ENCODE data around the gene DET1.
"Not testable (repeated sequence)": the region's sequence is repeated elsewhere in the genome, so short reads cannot be mapped to it uniquely, and the experiment has no call there.

Gene DET1

GRCh38 chr15:88571153-88571851, 24.8 kb upstream of the DET1 start:
- Histone ChIP-seq H3K27ac (ENCODE audit: insufficient read depth, low read depth, low read length, poor library complexity, severe bottlenecking) (no peak overlapping the region), H3K9me3 (ENCODE audit: control insufficient read depth, low read length) (no peaks in the 10 kb centered on the region), H3K4me3 (ENCODE audit: insufficient read depth, low read depth, low read length) (no peak overlapping the region), H3K4me1 (ENCODE audit: control insufficient read depth, insufficient read depth, low read length) (peaks cover 18% of the 10 kb centered on the region), H3K27me3 (ENCODE audit: control insufficient read depth, insufficient read depth, low read length, poor library complexity, severe bottlenecking) (no peaks in the 10 kb centered on the region), H3K36me3 (ENCODE audit: control insufficient read depth, insufficient read depth, low read length) (no peaks in the 10 kb centered on the region)
- 78% methylated on average over 7 of the region's 7 CpGs for WGBS, 2 experiments

GRCh38 chr15:88568589-88568988, 22.1 kb upstream of the DET1 start:
- H3K4me1 ChIP-seq (ENCODE audit: control insufficient read depth, insufficient read depth, low read length) = peaks cover 6% of the 10 kb centered on the region
- no peak overlapping the region for H3K4me3 ChIP-seq (ENCODE audit: insufficient read depth, low read depth, low read length)
- no peak overlapping the region for H3K27ac ChIP-seq (ENCODE audit: insufficient read depth, low read depth, low read length, poor library complexity, severe bottlenecking)
- H3K36me3 ChIP-seq (ENCODE audit: control insufficient read depth, insufficient read depth, low read length) = no peaks in the 10 kb centered on the region
- WGBS, 2 experiments = 82 to 85% methylated on average over 6 of the region's 6 CpGs
- no peaks in the 10 kb centered on the region for H3K27me3 ChIP-seq (ENCODE audit: control insufficient read depth, insufficient read depth, low read length, poor library complexity, severe bottlenecking)
- H3K9me3 ChIP-seq (ENCODE audit: control insufficient read depth, low read length) = no peaks in the 10 kb centered on the region

GRCh38 chr15:88564741-88565140, 18.3 kb upstream of the DET1 start:
- no peaks in the 10 kb centered on the region for H3K36me3 ChIP-seq (ENCODE audit: control insufficient read depth, insufficient read depth, low read length)
- no peaks in the 10 kb centered on the region for H3K4me1 ChIP-seq (ENCODE audit: control insufficient read depth, insufficient read depth, low read length)
- H3K27me3 ChIP-seq (ENCODE audit: control insufficient read depth, insufficient read depth, low read length, poor library complexity, severe bottlenecking) = no peaks in the 10 kb centered on the region
- no peak overlapping the region for H3K27ac ChIP-seq (ENCODE audit: insufficient read depth, low read depth, low read length, poor library complexity, severe bottlenecking)
- WGBS, 2 experiments = 92 to 96% methylated on average over 3 of the region's 3 CpGs
- no peaks in the 10 kb centered on the region for H3K9me3 ChIP-seq (ENCODE audit: control insufficient read depth, low read length)
- no peak overlapping the region for H3K4me3 ChIP-seq (ENCODE audit: insufficient read depth, low read depth, low read length)

- Histone ChIP-seq H3K36me3 (ENCODE audit: control insufficient read depth, insufficient read depth, low read length) (no peaks in the 10 kb centered on the region), H3K4me3 (ENCODE audit: insufficient read depth, low read depth, low read length) (no peak overlapping the region), H3K27ac (ENCODE audit: insufficient read depth, low read depth, low read length, poor library complexity, severe bottlenecking) (no peak overlapping the region), H3K4me1 (ENCODE audit: control insufficient read depth, insufficient read depth, low read length) (no peaks in the 10 kb centered on the region), H3K9me3 (ENCODE audit: control insufficient read depth, low read length) (no peaks in the 10 kb centered on the region), H3K27me3 (ENCODE audit: control insufficient read depth, insufficient read depth, low read length, poor library complexity, severe bottlenecking) (no peaks in the 10 kb centered on the region)
- WGBS, 2 experiments = 85 to 86% methylated on average over 5 of the region's 5 CpGs
These were observed 17.2 kb upstream of the DET1 start for GRCh38 chr15:88563638-88564037.

- H3K9me3 ChIP-seq (ENCODE audit: control insufficient read depth, low read length); H3K4me3 ChIP-seq (ENCODE audit: insufficient read depth, low read depth, low read length); H3K36me3 ChIP-seq (ENCODE audit: control insufficient read depth, insufficient read depth, low read length); H3K4me1 ChIP-seq (ENCODE audit: control insufficient read depth, insufficient read depth, low read length); H3K27ac ChIP-seq (ENCODE audit: insufficient read depth, low read depth, low read length, poor library complexity, severe bottlenecking); H3K27me3 ChIP-seq (ENCODE audit: control insufficient read depth, insufficient read depth, low read length, poor library complexity, severe bottlenecking): not testable (repeated sequence)
- WGBS, 2 experiments = 90% methylated on average over 9 of the region's 9 CpGs
These were observed 13.1 kb upstream of the DET1 start for GRCh38 chr15:88559565-88559964.

- H3K4me1 ChIP-seq (ENCODE audit: control insufficient read depth, insufficient read depth, low read length); H3K4me3 ChIP-seq (ENCODE audit: insufficient read depth, low read depth, low read length); H3K27ac ChIP-seq (ENCODE audit: insufficient read depth, low read depth, low read length, poor library complexity, severe bottlenecking); H3K9me3 ChIP-seq (ENCODE audit: control insufficient read depth, low read length); H3K36me3 ChIP-seq (ENCODE audit: control insufficient read depth, insufficient read depth, low read length); H3K27me3 ChIP-seq (ENCODE audit: control insufficient read depth, insufficient read depth, low read length, poor library complexity, severe bottlenecking): not testable (repeated sequence)
- 71 to 78% methylated on average over 1 of the region's 1 CpG for WGBS, 2 experiments
These were observed 11.5 kb upstream of the DET1 start for GRCh38 chr15:88558026-88558425.

- not testable (repeated sequence) for H3K9me3 ChIP-seq (ENCODE audit: control insufficient read depth, low read length); H3K27me3 ChIP-seq (ENCODE audit: control insufficient read depth, insufficient read depth, low read length, poor library complexity, severe bottlenecking); H3K36me3 ChIP-seq (ENCODE audit: control insufficient read depth, insufficient read depth, low read length); H3K4me3 ChIP-seq (ENCODE audit: insufficient read depth, low read depth, low read length); H3K27ac ChIP-seq (ENCODE audit: insufficient read depth, low read depth, low read length, poor library complexity, severe bottlenecking); H3K4me1 ChIP-seq (ENCODE audit: control insufficient read depth, insufficient read depth, low read length)
- 84 to 100% methylated on average over 1 of the region's 1 CpG for WGBS, 2 experiments
These were observed 1.5 kb upstream of the DET1 start for GRCh38 chr15:88548009-88548408.

GRCh38 chr15:88545578-88546247, 768 bp downstream of the DET1 start:
- peak overlapping the region; percentile 69 for H3K27ac ChIP-seq (ENCODE audit: insufficient read depth, low read depth, low read length, poor library complexity, severe bottlenecking)
- H3K9me3 ChIP-seq (ENCODE audit: control insufficient read depth, low read length); H3K27me3 ChIP-seq (ENCODE audit: control insufficient read depth, insufficient read depth, low read length, poor library complexity, severe bottlenecking); H3K36me3 ChIP-seq (ENCODE audit: control insufficient read depth, insufficient read depth, low read length); H3K4me1 ChIP-seq (ENCODE audit: control insufficient read depth, insufficient read depth, low read length): not testable (repeated sequence)
- H3K4me3 ChIP-seq (ENCODE audit: insufficient read depth, low read depth, low read length) = peak overlapping the region; percentile 74
- WGBS, 2 experiments = 20 to 26% methylated on average over 7 of the region's 8 CpGs

- no peak overlapping the region for H3K27ac ChIP-seq (ENCODE audit: insufficient read depth, low read depth, low read length, poor library complexity, severe bottlenecking)
- WGBS, 2 experiments = 96 to 97% methylated on average over 13 of the region's 13 CpGs
- H3K4me3 ChIP-seq (ENCODE audit: insufficient read depth, low read depth, low read length) = no peak overlapping the region
- H3K36me3 ChIP-seq (ENCODE audit: control insufficient read depth, insufficient read depth, low read length) = no peaks in the 10 kb centered on the region
- no peaks in the 10 kb centered on the region for H3K9me3 ChIP-seq (ENCODE audit: control insufficient read depth, low read length)
- peaks cover 3% of the 10 kb centered on the region for H3K4me1 ChIP-seq (ENCODE audit: control insufficient read depth, insufficient read depth, low read length)
- no peaks in the 10 kb centered on the region for H3K27me3 ChIP-seq (ENCODE audit: control insufficient read depth, insufficient read depth, low read length, poor library complexity, severe bottlenecking)
These were observed 3.3 kb downstream of the DET1 start for GRCh38 chr15:88543065-88543776.

GRCh38 chr15:88542342-88542733, 4.1 kb downstream of the DET1 start:
- H3K9me3 ChIP-seq (ENCODE audit: control insufficient read depth, low read length) = no peaks in the 10 kb centered on the region
- no peak overlapping the region for H3K27ac ChIP-seq (ENCODE audit: insufficient read depth, low read depth, low read length, poor library complexity, severe bottlenecking)
- H3K36me3 ChIP-seq (ENCODE audit: control insufficient read depth, insufficient read depth, low read length) = no peaks in the 10 kb centered on the region
- no peaks in the 10 kb centered on the region for H3K27me3 ChIP-seq (ENCODE audit: control insufficient read depth, insufficient read depth, low read length, poor library complexity, severe bottlenecking)
- peaks cover 3% of the 10 kb centered on the region for H3K4me1 ChIP-seq (ENCODE audit: control insufficient read depth, insufficient read depth, low read length)
- 94 to 95% methylated on average over 8 of the region's 8 CpGs for WGBS, 2 experiments
- no peak overlapping the region for H3K4me3 ChIP-seq (ENCODE audit: insufficient read depth, low read depth, low read length)
